Aorta (tissue), 5 donors: ENCODE measurements around the gene OR2T27. TPM values are rescaled to one million over a fixed set of nuclear protein-coding genes. Genes with fewer than 3 reads are reported as not detected.
"Not testable (repeated sequence)": the region's sequence is repeated elsewhere in the genome, so short reads cannot be mapped to it uniquely, and the experiment has no call there.

Experiments used
- ATAC-seq: fragments of 200-7000 bp; cut with Tn5 transposase; one replicate; pipeline ENCODE4 v1.9.1; 2022; ENCODE audit warnings: moderate library complexity; ENCODE audit not compliant: low FRiP score
- DNase-seq, 2 donors: peaks; one replicate each; pipeline ENCODE4 v3.0.0-alpha.2; 2020
- H3K27ac ChIP-seq, 2 donors: one replicate each; pipeline ENCODE4 v1.5.1; 2013; ENCODE audit warnings: low read length in 2 of 2, mild to moderate bottlenecking in 2 of 2, moderate library complexity in 2 of 2, control low read depth in 1 of 2, inconsistent platforms in 1 of 2, low read depth in 1 of 2
- H3K27me3 ChIP-seq, 2 donors: one replicate each; pipeline ENCODE4 v1.6.1; 2013; ENCODE audit warnings: control low read depth in 1 of 2, low read length in 1 of 2, mild to moderate bottlenecking in 1 of 2, moderate library complexity in 1 of 2; ENCODE audit not compliant: insufficient read depth in 2 of 2, control insufficient read depth in 1 of 2
- H3K36me3 ChIP-seq, 2 donors: one replicate each; pipeline ENCODE4 v1.6.1; 2013; ENCODE audit warnings: control low read depth in 1 of 2, low read length in 1 of 2, mild to moderate bottlenecking in 1 of 2; ENCODE audit not compliant: insufficient read depth in 2 of 2, control insufficient read depth in 1 of 2
- H3K4me1 ChIP-seq, 2 donors: one replicate each; pipeline ENCODE4 v1.6.1; 2013; ENCODE audit warnings: low read length in 2 of 2, control low read depth in 1 of 2, mild to moderate bottlenecking in 1 of 2, moderate library complexity in 1 of 2; ENCODE audit not compliant: insufficient read depth in 2 of 2, control insufficient read depth in 1 of 2
- H3K4me3 ChIP-seq, 2 donors: one replicate each; pipeline ENCODE4 v1.5.1; 2013; ENCODE audit warnings: low read length in 2 of 2, control low read depth in 1 of 2, mild to moderate bottlenecking in 1 of 2
- H3K9me3 ChIP-seq: one replicate; pipeline ENCODE4 v1.6.1; 2013; ENCODE audit warnings: mild to moderate bottlenecking, low read length; ENCODE audit not compliant: control insufficient read depth
- WGBS, 2 donors: extraction: QIAGEN DNeasy Blood & Tissue Kit; methylation state at CpG; one replicate each; pipeline ENCODE4 v1.1.7; 2013; 5-methylcytosine and 5-hydroxymethylcytosine counted together
- intact Hi-C, 2 donors: fragments of 100-400 bp; cut with DNase I; formaldehyde crosslinking; loops; one replicate each; pipeline versions ENCODE4 v1.14.2 to v1.15.0; 2022
- polyA plus RNA-seq, 2 donors: library from polyadenylated mRNA; stranded (reverse); fragments of 200-250 nt; gene quantifications; one replicate each; pipeline ENCODE4 v1.2.3, GENCODE V29; 2013
- total RNA-seq, 2 donors: library from RNA; stranded (reverse); fragmentation: NEBNext Ultra II Directional; extraction: Animal tissue kit (Norgen Biotek cat#: 25700); gene quantifications; one replicate each; pipeline ENCODE4 v1.2.1, GENCODE V29; 2021
- donor health status: healthy with polysubstance abuse.
- donor health status: Bipolar disorder and iron deficiency.
- donor health status: DM: no; HTN: no; CAD: no.
- donor health status: DM: no; HTN: no; CAD: no.
- donor health status: DM: yes; HTN: yes; CAD: no.

OR2T27 gene
- total and polyA plus RNA-seq, 4 donors = not detected

DNA sequence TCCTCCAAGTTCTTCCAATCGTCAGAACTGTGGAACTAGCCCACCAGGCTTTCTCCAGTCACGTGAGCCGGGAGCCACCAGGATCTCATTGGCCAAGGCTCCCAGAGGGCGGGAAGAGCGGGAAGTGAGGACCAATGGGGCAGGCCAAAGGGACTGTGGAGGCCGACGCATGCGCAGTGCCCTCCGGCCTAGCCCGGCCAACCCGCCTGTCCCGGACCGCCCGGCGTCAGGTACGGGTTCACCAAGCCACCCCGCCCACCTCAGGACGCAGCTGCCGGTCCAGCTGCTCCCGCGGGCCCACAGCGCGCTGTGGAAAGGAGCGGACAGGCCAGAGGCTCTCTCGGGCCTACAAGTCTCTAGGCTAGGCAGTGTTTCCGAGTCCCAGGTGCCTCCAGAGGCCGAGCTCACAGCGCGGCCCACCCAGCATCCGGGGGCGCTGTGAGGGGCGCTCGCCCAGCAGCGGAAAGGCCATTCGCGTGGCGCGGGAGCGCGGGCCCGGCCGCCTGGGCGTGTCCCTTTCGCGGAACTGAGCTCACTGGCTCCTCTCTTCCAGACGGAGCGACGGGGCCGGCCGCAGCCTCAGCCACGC, 36.3 kb upstream of the OR2T27 start:
- DNase-seq (no peak), ATAC-seq (peak; percentile 48)
- intact Hi-C loops = no loop called here
- Histone ChIP-seq H3K4me3 (no peak overlapping the region), H3K4me1 (no peaks in the 10 kb centered on the region), H3K9me3 (peaks cover 2% of the 10 kb centered on the region), H3K36me3 (no peaks in the 10 kb centered on the region), H3K27ac (no peak overlapping the region), H3K27me3 (no peaks in the 10 kb centered on the region)
- 71 to 73% methylated on average over 51 of the region's 51 CpGs for WGBS, 2 donors

DNA sequence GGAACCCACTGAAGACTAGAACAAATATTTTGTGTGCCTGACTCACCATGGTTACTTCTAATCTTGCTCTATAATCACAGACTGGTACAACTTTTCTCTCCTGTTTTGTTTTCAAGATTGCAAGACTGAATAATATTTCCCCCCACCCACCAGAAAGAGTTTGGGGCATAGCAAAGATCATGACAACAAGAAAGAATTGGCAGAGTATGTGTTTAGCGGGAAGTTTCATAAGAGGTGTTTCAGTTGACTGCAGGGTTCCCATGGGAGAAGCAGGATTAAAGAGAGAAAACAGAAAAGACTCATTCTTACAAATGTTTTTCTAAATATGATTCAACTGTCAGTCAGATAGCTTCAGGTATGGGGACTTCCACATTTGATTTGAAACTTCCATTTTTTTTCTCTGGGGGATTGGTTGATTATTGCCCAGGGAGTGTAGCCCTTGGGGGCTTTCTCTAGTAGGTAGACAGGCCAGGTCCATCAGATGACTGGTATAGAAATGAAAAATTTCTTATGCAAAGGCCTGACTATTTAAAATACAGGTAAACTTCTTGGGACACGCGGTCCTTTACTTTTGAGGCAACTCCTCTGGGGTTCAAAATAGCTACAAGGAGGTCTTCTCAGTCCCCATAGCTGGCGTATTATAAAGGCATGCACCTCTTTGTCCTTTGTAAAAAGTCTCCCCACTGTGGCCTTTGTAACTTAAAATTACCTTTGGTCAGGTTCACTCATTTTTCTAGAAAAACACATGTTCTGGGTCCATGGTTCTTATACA, 33.4 kb upstream of the OR2T27 start:
- Histone ChIP-seq H3K27ac (no peak overlapping the region), H3K4me3 (no peak overlapping the region), H3K27me3 (no peaks in the 10 kb centered on the region), H3K36me3 (no peaks in the 10 kb centered on the region), H3K4me1 (no peaks in the 10 kb centered on the region), H3K9me3 (peaks cover 2% of the 10 kb centered on the region)
- WGBS, 2 donors = 75 to 84% methylated on average over 4 of the region's 4 CpGs
- DNase-seq = no peak
- intact Hi-C loops = loop anchor here in 1 of 2 donors (10.0 kb wide), 1 partner anchor 64 kb away; no protein-coding TSS in a partner anchor
- no peak for ATAC-seq

DNA sequence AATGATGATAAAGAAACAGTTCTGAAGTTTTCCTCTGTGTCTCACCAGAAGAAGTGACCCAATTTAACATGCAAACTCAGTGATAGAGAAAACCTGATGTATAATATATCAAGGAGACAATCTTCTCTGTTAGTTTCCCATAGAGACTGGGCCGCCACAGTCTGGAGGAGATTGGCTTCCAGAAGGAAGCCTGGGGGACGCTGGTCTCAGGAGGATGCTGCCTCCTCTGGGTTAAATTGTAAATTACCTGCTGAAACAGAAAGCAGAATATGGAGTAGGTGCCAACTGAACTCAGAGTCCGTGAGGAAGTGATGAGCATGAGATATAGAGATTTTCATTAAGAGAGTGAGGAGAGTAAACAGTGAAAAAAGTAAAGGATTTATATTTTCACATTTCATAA, 31.5 kb upstream of the OR2T27 start:
- Histone ChIP-seq H3K4me1 (no peaks in the 10 kb centered on the region), H3K27me3 (no peaks in the 10 kb centered on the region), H3K36me3 (no peaks in the 10 kb centered on the region), H3K9me3 (no peaks in the 10 kb centered on the region), H3K27ac (no peak overlapping the region), H3K4me3 (no peak overlapping the region)
- DNase-seq (no peak), ATAC-seq (no peak)
- intact Hi-C loops = loop anchor here in 1 of 2 donors (10.0 kb wide), 1 partner anchor 62 kb away; no protein-coding TSS in a partner anchor
- 32 to 43% methylated on average over 3 of the region's 3 CpGs for WGBS, 2 donors

DNA sequence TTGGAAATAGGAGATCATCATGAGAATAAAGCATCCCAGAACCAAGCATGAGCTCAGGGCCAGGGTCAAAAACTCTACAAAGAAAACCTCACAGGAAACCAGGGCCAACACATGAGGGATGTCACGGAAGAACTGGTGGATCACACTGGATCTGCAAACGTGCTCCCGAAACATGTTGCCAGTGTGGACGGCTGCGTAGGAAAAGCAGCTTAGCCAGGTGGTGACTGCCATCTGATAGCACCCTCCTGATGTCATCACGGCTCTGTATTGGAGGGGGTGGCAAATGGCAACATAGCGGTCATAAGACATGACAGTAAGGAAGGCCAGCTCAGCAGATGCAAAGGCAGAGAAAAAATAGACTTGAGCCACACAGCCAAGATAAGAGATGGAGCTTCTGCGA, 26.3 kb upstream of the OR2T27 start:
- no peak overlapping the region for H3K27ac ChIP-seq
- H3K4me1 ChIP-seq = no peaks in the 10 kb centered on the region
- WGBS, 2 donors = 82 to 83% methylated on average over 8 of the region's 8 CpGs
- H3K9me3 ChIP-seq = no peaks in the 10 kb centered on the region
- peaks cover 0 to 1% of the 10 kb centered on the region in 2 donors for H3K27me3 ChIP-seq
- H3K36me3 ChIP-seq = no peaks in the 10 kb centered on the region
- ATAC-seq (no peak), DNase-seq (no peak)
- intact Hi-C loops = loop anchor here in 1 of 2 donors (10.0 kb wide), 1 partner anchor 57 kb away; no protein-coding TSS in a partner anchor
- no peak overlapping the region for H3K4me3 ChIP-seq

DNA sequence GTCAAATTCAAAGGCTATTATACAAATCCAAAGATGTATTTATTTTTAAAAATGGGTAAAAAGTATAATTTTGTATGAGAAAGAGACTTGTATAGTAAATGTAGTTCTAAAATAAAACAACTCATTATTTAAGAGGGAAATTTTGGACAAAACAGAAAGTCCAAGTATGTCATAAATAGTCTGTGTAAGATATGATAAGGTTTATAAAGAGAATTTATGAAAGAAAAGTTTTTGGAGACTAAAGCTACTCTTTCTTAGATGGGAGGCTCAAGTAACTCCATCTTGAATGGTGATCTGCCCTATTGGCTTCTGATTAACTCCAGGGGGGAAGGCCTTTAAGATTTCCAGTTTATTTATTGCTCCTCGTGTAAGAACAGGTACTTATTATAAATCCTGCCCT, 14.7 kb upstream of the OR2T27 start:
- intact Hi-C loops = no loop called here
- WGBS, 2 donors = 55 to 56% methylated on average over 1 of the region's 1 CpG

DNA sequence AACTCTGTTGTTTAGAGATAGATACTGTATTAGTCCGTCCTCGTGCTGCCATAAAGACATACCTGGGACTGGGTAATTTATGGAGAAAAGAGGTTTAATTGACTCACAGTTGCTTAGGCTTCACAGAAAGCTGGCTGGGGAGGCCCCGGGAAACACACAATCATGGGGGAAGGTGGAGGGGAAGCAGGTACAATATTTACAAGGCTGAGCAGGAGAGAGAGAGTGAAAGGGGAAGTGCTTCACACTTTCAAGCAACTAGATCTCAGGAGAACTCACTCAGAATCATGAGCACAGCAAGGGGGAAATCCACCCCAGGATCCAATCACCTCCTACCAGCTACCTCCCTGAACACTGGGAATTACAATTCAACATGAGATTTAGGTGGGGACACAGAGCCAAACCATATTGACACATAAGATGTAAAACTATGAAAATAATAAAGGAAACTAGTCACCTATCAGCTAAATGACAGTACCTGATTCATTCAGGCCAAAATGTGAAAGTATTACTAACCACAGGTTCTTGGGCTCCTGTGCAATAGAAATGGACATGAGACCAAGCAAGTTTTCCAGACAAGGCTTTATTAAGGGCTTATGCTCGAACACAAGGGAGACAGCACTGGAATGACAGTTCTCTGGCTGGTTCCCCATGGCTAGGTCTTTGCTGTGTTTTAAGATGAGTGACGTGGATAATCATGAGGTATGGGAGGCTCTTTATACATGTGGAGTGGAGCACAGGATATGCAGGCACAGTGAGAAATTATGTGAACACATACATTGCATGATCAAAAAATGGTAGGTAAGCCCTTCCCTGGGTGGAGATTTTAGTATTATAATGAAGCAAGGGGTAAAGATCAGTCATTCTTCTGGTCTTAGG, 8.4 kb upstream of the OR2T27 start:
- intact Hi-C loops, ATAC-seq, H3K4me1 ChIP-seq, H3K36me3 ChIP-seq, H3K27ac ChIP-seq, H3K4me3 ChIP-seq, H3K27me3 ChIP-seq, H3K9me3 ChIP-seq, DNase-seq: not testable (repeated sequence)
- 71% methylated on average over 5 of the region's 5 CpGs for WGBS, 2 donors

More for the DNA sequence above, 14.7 kb upstream of the OR2T27 start:
- Histone ChIP-seq H3K36me3 (no peaks in the 10 kb centered on the region), H3K27me3 (no peaks in the 10 kb centered on the region), H3K4me3 (no peak overlapping the region), H3K4me1 (no peaks in the 10 kb centered on the region), H3K9me3 (no peaks in the 10 kb centered on the region), H3K27ac (no peak overlapping the region)
- no peak for ATAC-seq
- no peak for DNase-seq

DNA sequence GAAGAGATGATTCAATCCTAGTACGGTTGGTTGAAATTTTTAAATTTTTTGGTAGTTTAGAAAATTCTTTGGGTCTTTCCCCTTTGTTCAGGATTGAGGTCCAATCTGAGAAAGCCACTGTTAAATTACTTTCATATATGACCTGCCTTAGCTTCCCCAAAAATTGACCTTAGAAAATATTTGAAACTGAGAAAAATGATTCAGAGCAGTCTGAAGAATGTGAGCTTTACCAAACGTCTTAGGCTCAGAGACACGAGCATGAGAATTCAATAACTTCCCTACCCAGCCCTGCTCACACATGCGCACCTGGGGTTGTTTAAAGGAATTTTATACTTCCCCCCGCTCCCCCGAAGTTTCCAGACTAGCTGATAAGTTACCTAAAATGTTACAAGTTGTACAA, 1.5 kb upstream of the OR2T27 start:
- DNase-seq, H3K36me3 ChIP-seq, H3K9me3 ChIP-seq, H3K4me1 ChIP-seq, ATAC-seq, H3K27me3 ChIP-seq, H3K27ac ChIP-seq, H3K4me3 ChIP-seq: not testable (repeated sequence)
- 82 to 93% methylated on average over 1 to 4 of the region's 6 CpGs for WGBS, 2 donors
- intact Hi-C loops = loop anchor here in 1 of 2 donors (10.0 kb wide), 1 partner anchor 212 kb away; the partner anchor contains the start of gene OR2T2

DNA sequence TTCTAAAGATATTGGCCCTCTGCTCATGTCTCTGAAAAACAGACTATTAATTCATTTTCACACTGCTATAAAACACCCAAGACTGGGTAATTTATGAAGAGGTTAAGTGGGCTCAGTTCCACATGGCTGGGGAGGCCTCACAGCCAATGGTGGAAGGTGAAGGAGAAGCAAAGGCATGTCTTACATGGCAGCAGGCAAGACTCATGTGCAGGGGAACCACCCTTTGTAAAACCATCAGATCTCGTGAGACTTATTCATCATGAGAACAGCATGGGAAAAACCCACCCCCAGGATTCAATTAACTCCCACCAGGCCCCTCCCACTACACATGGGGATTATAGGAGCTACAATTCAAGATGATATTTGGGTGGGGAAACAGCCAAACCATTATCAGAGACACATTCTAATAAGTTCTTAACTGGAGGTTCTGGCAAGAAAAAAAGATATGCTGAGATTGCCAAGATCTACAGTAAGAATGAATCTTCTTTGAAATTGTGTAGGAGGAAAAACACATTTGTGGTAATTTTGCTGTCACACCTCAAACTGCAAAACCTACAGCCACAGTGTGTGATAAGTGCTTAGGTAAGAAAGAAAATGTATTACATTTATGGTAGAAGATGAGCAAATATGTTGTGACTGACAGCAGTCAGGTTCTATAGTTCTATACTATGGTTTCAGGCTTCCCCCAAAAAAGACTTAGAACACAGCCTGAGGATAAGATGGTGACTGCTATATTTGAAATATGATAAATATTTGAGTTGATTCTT, 6.4 kb downstream of the OR2T27 start:
- H3K9me3 ChIP-seq, H3K36me3 ChIP-seq, intact Hi-C loops, H3K27me3 ChIP-seq, H3K4me3 ChIP-seq, H3K27ac ChIP-seq, DNase-seq, ATAC-seq, H3K4me1 ChIP-seq: not testable (repeated sequence)
- WGBS, 2 donors = no CpG with 5 or more reads among the region's 1 CpG
